Esophagus squamous epithelium (tissue), 5 donors: ENCODE measurements around the gene PRR5L. TPM values are rescaled to one million over a fixed set of nuclear protein-coding genes. Genes with fewer than 3 reads are reported as not detected.

Experiments used
- DNase-seq: peaks from one replicate; lab custom pipeline; 2025; lab: John Stamatoyannopoulos, UW
- H3K27ac ChIP-seq, 4 donors: fragments of 200-600 bp; sonication (generic); one replicate each; pipeline ENCODE4 v1.5.1; 2016 to 2019; ENCODE audit warnings: mild to moderate bottlenecking in 1 of 4
- H3K27me3 ChIP-seq, 4 donors: fragments of 200-600 bp; sonication (generic); 1 replicate in 3 of 4; 2 replicates in 1 of 4; pipeline versions ENCODE4 v1.5.1 to v1.6.0; 2017 to 2021; ENCODE audit warnings: antibody characterized with exemption in 1 of 4
- H3K36me3 ChIP-seq, 3 donors: fragments of 200-600 bp; sonication (generic); one replicate each; pipeline ENCODE4 v1.5.1; 2016 to 2019
- H3K4me1 ChIP-seq, 3 donors: fragments of 200-600 bp; sonication (generic); one replicate each; pipeline ENCODE4 v1.5.1; 2017 to 2019
- H3K4me3 ChIP-seq, 4 donors: fragments of 200-600 bp; sonication (generic); 1 replicate in 3 of 4; 2 replicates in 1 of 4; pipeline ENCODE4 v1.5.1; 2016 to 2019; ENCODE audit warnings: mild to moderate bottlenecking in 2 of 4, moderate library complexity in 1 of 4
- H3K9me3 ChIP-seq, 3 donors: fragments of 200-600 bp; sonication (generic); one replicate each; pipeline ENCODE4 v1.5.1; 2016 to 2019
- POLR2A ChIP-seq, 4 donors: fragments of 450-650 bp; IDR thresholded peaks; one replicate each; pipeline ENCODE4 v1.6.1; 2017; ENCODE audit warnings: antibody characterized with exemption in 4 of 4, mild to moderate bottlenecking in 4 of 4, moderate library complexity in 3 of 4
- WGBS, 2 donors: methylation state at CpG; one replicate each; pipeline ENCODE4 v1.1.5; 2018; 5-methylcytosine and 5-hydroxymethylcytosine counted together
- intact Hi-C: fragments of 100-400 bp; cut with DNase I; formaldehyde crosslinking; loops from one replicate; pipeline ENCODE4 v1.15.0; 2022
- total RNA-seq, 4 donors: library from RNA; depleted of rRNA; stranded (reverse); fragments of >200 nt; gene quantifications; one replicate each; pipeline ENCODE4 v1.1.0, GENCODE V29; 2016
- TF ChIP-seq, protein P1 (sequence below), 6 experiments: fragments of 450-650 bp in 4 of 6; fragments of 200-600 bp in 2 of 6; sonication (generic) in 2 of 6; IDR thresholded peaks; one replicate each; pipeline ENCODE4 v1.5.1; 2016 to 2019; ENCODE audit warnings: antibody characterized with exemption in 6 of 6, mild to moderate bottlenecking in 4 of 6, moderate library complexity in 4 of 6
- donor health status: DM: yes; HTN: yes; CAD: no.

Gene PRR5L
- total RNA-seq, 4 donors from 2014 or later, result 1.4 to 5.7 (median 1.8) TPM

DNA sequence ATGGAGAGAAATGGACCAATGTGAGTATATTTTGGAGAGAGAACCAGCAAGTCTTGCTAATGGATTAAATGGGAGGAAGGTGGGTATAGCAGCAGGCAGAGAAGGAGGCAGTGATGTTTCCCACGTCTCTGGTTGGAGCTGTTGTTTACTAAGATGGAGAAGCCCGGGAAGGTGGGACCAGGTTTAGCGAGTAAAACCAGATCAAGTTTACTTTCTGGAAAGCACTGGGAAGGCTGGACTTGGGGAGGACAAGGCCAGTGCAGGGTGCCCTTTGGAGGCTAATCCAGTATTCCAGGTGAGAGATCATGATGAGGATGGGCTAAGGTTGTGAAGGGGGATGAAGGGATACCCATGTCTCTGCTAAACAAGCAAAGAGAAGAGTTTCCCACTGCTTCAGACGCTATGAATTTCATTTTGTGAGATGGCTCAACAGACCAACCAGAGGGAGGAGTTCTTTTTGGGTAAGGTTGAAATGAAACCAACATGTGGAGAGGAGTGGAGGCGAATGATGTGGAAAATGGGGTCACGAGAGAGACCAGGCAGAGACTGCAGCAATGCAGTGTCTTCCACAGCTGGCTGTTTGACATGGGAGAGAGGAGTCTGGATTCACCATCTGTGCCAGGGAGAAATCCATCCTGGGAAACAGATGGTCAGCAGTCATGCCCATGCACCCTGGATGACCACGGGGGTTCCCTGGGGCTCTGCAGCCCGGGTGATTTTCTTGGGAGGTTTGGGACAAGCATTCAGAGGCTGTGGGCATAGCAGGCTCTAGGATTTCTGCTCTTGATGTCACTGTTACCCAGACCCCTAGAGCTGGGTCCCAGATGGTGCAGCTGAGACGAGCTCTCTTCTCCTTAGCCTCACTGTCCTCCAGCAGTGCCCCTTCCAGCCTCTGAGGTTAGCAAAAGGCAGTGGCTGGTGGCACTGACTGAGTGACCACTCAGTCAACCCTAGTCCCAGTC lies 31.8 kb upstream of the PRR5L start:
- no peaks in the 10 kb centered on the region for H3K27me3 ChIP-seq
- 68 to 77% methylated on average over 7 to 8 of the region's 9 CpGs for WGBS, 2 donors
- DNase-seq, result no peak

DNA sequence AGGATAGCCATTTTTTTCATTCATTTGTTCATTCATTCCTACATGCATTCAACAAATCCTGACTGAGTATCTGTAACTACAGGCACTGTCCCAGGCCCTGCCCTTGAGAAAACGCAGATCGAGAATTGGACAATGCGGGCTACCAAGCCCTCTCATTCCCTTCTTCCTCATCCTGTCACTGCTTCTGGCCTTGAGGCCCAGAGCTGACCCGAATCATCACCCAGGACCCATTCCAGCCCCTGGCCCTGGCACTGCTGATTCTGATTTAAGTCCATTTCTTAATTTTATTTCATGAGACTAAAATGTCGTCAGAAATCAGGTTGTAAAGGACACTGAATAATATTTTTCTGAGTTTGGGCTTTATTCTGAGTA lies 31.1 kb upstream of the PRR5L start:
- 71 to 90% methylated on average over 5 of the region's 5 CpGs for WGBS, 2 donors
- TF ChIP-seq, protein P1, sequence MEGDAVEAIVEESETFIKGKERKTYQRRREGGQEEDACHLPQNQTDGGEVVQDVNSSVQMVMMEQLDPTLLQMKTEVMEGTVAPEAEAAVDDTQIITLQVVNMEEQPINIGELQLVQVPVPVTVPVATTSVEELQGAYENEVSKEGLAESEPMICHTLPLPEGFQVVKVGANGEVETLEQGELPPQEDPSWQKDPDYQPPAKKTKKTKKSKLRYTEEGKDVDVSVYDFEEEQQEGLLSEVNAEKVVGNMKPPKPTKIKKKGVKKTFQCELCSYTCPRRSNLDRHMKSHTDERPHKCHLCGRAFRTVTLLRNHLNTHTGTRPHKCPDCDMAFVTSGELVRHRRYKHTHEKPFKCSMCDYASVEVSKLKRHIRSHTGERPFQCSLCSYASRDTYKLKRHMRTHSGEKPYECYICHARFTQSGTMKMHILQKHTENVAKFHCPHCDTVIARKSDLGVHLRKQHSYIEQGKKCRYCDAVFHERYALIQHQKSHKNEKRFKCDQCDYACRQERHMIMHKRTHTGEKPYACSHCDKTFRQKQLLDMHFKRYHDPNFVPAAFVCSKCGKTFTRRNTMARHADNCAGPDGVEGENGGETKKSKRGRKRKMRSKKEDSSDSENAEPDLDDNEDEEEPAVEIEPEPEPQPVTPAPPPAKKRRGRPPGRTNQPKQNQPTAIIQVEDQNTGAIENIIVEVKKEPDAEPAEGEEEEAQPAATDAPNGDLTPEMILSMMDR (IDR thresholded peaks at IDR 0.05), result no peak
- TF ChIP-seq POLR2A (IDR thresholded peaks at IDR 0.05), result no peak
- no peaks in the 10 kb centered on the region for H3K27me3 ChIP-seq
- DNase-seq, result no peak
- H3K4me1 ChIP-seq, result no peaks in the 10 kb centered on the region
- no peaks in the 10 kb centered on the region for H3K9me3 ChIP-seq
- intact Hi-C loops, result loop anchor here (5.0 kb wide), 1 partner anchor 648 kb away; the partner anchor contains the start of gene FJX1
- H3K36me3 ChIP-seq, result no peaks in the 10 kb centered on the region
- no peak overlapping the region for H3K4me3 ChIP-seq
- no peak overlapping the region for H3K27ac ChIP-seq

More for the DNA sequence above, 31.8 kb upstream of the PRR5L start:
- Histone ChIP-seq H3K36me3 (no peaks in the 10 kb centered on the region), H3K27ac (no peak overlapping the region), H3K4me3 (no peak overlapping the region), H3K4me1 (no peaks in the 10 kb centered on the region), H3K9me3 (no peaks in the 10 kb centered on the region)
- intact Hi-C loops, result no loop called here
- TF ChIP-seq POLR2A (IDR thresholded peaks at IDR 0.05), result no peak
- TF ChIP-seq, protein P1 (IDR thresholded peaks at IDR 0.05), result no peak

DNA sequence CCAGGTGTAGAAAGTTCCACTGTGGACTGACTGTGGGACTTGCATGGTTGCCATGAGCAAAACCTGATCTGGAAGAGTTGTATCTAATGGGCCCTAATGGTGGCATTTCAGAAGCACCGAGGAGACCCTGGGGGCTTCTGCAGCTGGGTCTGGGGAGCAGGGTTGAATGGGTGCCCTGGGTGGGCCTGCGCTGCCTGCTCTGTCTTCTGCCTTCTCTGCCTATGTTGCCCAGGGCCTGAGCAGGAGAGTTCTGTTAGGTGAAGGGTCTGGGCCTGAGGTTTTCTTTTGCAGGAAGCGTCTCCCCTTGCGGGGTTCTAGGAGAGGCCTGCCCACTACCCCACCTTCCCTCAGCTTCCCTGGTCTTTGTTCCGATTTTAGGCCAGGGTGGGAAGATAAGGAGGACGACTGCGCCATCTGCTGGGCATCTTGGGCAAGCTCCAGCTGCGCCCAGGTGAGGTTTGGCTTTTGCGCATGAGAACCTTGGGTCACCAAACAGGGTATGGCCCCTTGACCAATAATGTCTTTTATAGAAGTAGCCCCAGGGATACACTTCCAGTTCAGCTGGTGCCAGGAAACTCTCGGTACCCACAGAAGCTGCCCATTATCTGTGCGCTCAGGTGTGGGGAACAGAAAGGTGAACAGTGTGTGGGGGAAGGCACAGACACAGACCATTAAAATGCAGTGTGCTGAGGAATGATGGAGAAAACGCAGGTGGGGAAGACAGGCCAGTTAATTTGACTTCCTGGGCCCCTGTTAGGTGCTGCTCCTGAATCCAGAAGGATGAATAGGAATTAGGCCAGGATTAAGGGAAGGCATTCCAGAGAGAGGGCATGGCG lies 30.1 kb upstream of the PRR5L start:
- H3K27ac ChIP-seq, result no peak overlapping the region
- DNase-seq, result no peak
- WGBS, 2 donors, result 32 to 37% methylated on average over 7 to 9 of the region's 13 CpGs
- H3K27me3 ChIP-seq, result no peaks in the 10 kb centered on the region
- H3K9me3 ChIP-seq, result no peaks in the 10 kb centered on the region
- intact Hi-C loops, result loop anchor here (5.0 kb wide), 1 partner anchor 649 kb away; the partner anchor contains the start of gene FJX1
- no peaks in the 10 kb centered on the region for H3K4me1 ChIP-seq
- no peak overlapping the region for H3K4me3 ChIP-seq
- peaks cover 0 to 9% (median 0%) of the 10 kb centered on the region in 3 donors for H3K36me3 ChIP-seq
- TF ChIP-seq POLR2A (IDR thresholded peaks at IDR 0.05), result no peak
- TF ChIP-seq, protein P1 (IDR thresholded peaks at IDR 0.05), result peak; percentile 40 to 89 (median 78)

DNA sequence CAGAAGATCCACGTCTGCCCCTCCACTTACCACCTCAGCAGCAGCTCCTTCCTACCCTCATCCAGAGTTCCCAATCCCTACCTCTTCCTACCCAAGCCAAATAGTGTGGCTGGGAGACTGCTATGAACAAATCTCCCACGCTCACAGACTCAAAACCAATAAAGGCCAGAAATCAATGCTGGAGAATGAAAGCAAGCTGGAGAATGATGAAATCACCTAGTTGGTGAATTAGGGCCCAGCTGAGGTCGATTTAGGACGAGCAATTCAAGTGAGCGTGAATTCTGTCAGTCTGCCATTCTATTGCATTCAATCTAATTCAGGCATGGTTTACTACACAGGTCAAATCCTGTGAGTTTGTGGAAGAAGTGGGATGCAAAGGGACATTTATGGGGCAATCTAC lies 29.3 kb upstream of the PRR5L start:
- Histone ChIP-seq H3K4me3 (no peak overlapping the region), H3K4me1 (no peaks in the 10 kb centered on the region), H3K9me3 (no peaks in the 10 kb centered on the region), H3K27me3 (no peaks in the 10 kb centered on the region), H3K36me3 (peaks cover 0 to 17% (median 0%) of the 10 kb centered on the region in 3 donors), H3K27ac (no peak overlapping the region)
- WGBS, 2 donors, result 46 to 58% methylated on average over 5 of the region's 5 CpGs
- TF ChIP-seq, protein P1 (IDR thresholded peaks at IDR 0.05), result no peak
- no peak for TF ChIP-seq POLR2A (IDR thresholded peaks at IDR 0.05)
- no peak for DNase-seq
- intact Hi-C loops, result loop anchor here (5.0 kb wide), 1 partner anchor 649 kb away; the partner anchor contains the start of gene FJX1
